ENCODE data around the gene CLINT1.

DNA sequence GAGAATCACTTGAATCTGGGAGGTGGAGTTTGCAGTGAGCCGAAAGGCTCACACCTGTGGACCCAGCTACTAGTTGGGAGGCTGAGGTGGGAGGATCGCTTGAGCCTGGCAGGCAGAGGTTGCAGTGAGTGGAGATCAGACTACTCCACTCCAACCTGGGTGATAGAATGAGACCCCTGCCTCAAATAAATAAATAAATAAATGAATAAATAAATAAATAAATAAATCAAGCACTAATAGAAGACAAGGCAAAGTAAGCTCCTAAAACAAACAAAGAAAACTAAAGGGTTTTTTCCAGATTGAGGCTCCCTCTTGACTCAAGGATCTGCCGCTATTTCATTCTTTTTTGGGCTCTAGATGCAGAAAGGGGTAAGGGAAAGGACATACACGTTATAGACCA, 34.7 kb upstream of the CLINT1 start:
- TF ChIP-seq, protein P1, sequence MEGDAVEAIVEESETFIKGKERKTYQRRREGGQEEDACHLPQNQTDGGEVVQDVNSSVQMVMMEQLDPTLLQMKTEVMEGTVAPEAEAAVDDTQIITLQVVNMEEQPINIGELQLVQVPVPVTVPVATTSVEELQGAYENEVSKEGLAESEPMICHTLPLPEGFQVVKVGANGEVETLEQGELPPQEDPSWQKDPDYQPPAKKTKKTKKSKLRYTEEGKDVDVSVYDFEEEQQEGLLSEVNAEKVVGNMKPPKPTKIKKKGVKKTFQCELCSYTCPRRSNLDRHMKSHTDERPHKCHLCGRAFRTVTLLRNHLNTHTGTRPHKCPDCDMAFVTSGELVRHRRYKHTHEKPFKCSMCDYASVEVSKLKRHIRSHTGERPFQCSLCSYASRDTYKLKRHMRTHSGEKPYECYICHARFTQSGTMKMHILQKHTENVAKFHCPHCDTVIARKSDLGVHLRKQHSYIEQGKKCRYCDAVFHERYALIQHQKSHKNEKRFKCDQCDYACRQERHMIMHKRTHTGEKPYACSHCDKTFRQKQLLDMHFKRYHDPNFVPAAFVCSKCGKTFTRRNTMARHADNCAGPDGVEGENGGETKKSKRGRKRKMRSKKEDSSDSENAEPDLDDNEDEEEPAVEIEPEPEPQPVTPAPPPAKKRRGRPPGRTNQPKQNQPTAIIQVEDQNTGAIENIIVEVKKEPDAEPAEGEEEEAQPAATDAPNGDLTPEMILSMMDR (IDR thresholded peaks at IDR 0.05): no peak
- TF ChIP-seq POLR2A (IDR thresholded peaks at IDR 0.05): no peak
- no peak for TF ChIP-seq EP300 (IDR thresholded peaks at IDR 0.05)
